Measurements from ENCODE around the gene SCGB1C2.

- no peak for TF ChIP-seq YY1 (IDR thresholded peaks at IDR 0.05; ENCODE audit: insufficient read depth, insufficient read length)
- no peak for TF ChIP-seq ZNF274 (IDR thresholded peaks at IDR 0.05; ENCODE audit: low read depth, low read length)
- no peak for TF ChIP-seq SUZ12 (IDR thresholded peaks at IDR 0.05; ENCODE audit: extremely low read depth, insufficient read depth, insufficient read length)
These were observed 9.8 kb downstream of the SCGB1C2 start for GRCh38 chr17:146983-147761.

All from NT2/D1 (cell line).